Adrenal gland (tissue), 12 donors: Measurements from ENCODE around the gene EPM2A. TPM values are rescaled to one million over a fixed set of nuclear protein-coding genes. Genes with fewer than 3 reads are reported as not detected.

Source experiments
- DNase-seq, 7 donors: peaks; one replicate each; pipeline ENCODE4 v3.0.0-alpha.2; 2019 to 2020
- H3K27ac ChIP-seq, 5 donors: fragments of 200-600 bp; sonication (generic) in 4 of 5; 1 replicate in 3 of 5; 2 replicates in 2 of 5; pipeline versions ENCODE4 v1.5.1 to v1.8.0; 2016 to 2020; ENCODE audit warnings: mild to moderate bottlenecking in 1 of 5
- H3K27me3 ChIP-seq: fragments of 200-600 bp; 2 replicates; pipeline ENCODE4 v1.8.0; 2021
- H3K36me3 ChIP-seq, 2 donors: fragments of 200-600 bp; replicated peaks in 1 of 2; 1 replicate in 1 of 2; 2 replicates in 1 of 2; pipeline versions ENCODE4 v1.5.1 to v1.8.0; 2018 to 2022
- H3K4me1 ChIP-seq, 2 donors: fragments of 200-600 bp; replicated peaks in 1 of 2; 1 replicate in 1 of 2; 2 replicates in 1 of 2; pipeline versions ENCODE4 v1.5.1 to v1.8.0; 2018 to 2021
- H3K4me3 ChIP-seq, 4 donors: fragments of 200-600 bp; sonication (generic) in 3 of 4; one replicate each; pipeline ENCODE4 v1.5.1; 2016 to 2018
- H3K9me3 ChIP-seq, 3 donors: fragments of 200-600 bp; sonication (generic) in 1 of 3; replicated peaks in 1 of 3; 1 replicate in 2 of 3; 2 replicates in 1 of 3; pipeline versions ENCODE4 v1.5.1 to v1.8.0; 2016 to 2021
- CTCF ChIP-seq, 6 experiments: fragments of 450-650 bp in 4 of 6; fragments of 200-600 bp in 2 of 6; sonication (generic) in 1 of 6; IDR thresholded peaks; 1 replicate in 5 of 6; 2 replicates in 1 of 6; pipeline versions ENCODE4 v1.5.1 to v1.8.0; 2016 to 2021; ENCODE audit warnings: antibody characterized with exemption in 6 of 6, mild to moderate bottlenecking in 2 of 6, moderate library complexity in 1 of 6
- POLR2A ChIP-seq, 2 donors: fragments of 450-650 bp; IDR thresholded peaks; one replicate each; pipeline ENCODE4 v1.6.1; 2017; ENCODE audit warnings: antibody characterized with exemption in 2 of 2, mild to moderate bottlenecking in 2 of 2, moderate library complexity in 1 of 2
- WGBS, 4 donors: extraction: QIAGEN DNeasy Blood & Tissue Kit in 2 of 4; methylation state at CpG; one replicate each; pipeline versions ENCODE4 v1.1.5 to v1.1.7; 2013 to 2017; 5-methylcytosine and 5-hydroxymethylcytosine counted together
- intact Hi-C, 2 donors: fragments of 100-400 bp; cut with DNase I; formaldehyde crosslinking; loops; one replicate each; pipeline versions ENCODE4 v1.14.1 to v1.15.0; 2022 to 2023
- polyA plus RNA-seq, 3 donors: library from polyadenylated mRNA; stranded (reverse); fragments of 200-250 nt in 2 of 3; fragments of 350-450 nt in 1 of 3; fragmentation: Illumina TruSeq in 1 of 3; extraction: RNeasy Lipid Tissue Mini Kit (QIAGEN cat#74804) in 1 of 3; gene quantifications; one replicate each; pipeline ENCODE4 v1.2.3, GENCODE V29; 2013 to 2014
- total RNA-seq, 9 donors: library from RNA; depleted of rRNA in 4 of 9; stranded (reverse); fragments of >200 nt in 4 of 9; fragments of 120-200 nt in 1 of 9; fragmentation: NEBNext Ultra II Directional in 1 of 9; extraction: Animal tissue kit (Norgen Biotek cat#: 25700) in 1 of 9; gene quantifications; one replicate each; pipeline versions ENCODE4 v1.1.0 to v1.2.4, GENCODE V29; 2013 to 2023
- donor health status: healthy with polysubstance abuse.
- donor health status: Bipolar disorder and iron deficiency.
- donor health status: DM: yes; HTN: yes; CAD: no.
- donor health status: DM: no; HTN: no; CAD: no.
- donor health status: DM: no; HTN: no; CAD: no.
- donor health status: DM: yes; HTN: yes; CAD: no.

Gene EPM2A
- total and polyA plus RNA-seq, 12 donors = 3.8 to 32.8 (median 13.3) TPM

GRCh38 chr6:145626857-145627256 lies 108.5 kb downstream of the EPM2A start:
- H3K4me1 ChIP-seq = no peaks in the 10 kb centered on the region
- H3K27me3 ChIP-seq = no peaks in the 10 kb centered on the region
- H3K4me3 ChIP-seq = no peak overlapping the region
- H3K9me3 ChIP-seq = no peaks in the 10 kb centered on the region
- no peaks in the 10 kb centered on the region for H3K36me3 ChIP-seq
- no peak for DNase-seq
- intact Hi-C loops = no loop called here
- H3K27ac ChIP-seq = no peak overlapping the region
- WGBS, 4 donors = 82 to 91% (median 84%) methylated on average over 7 of the region's 7 CpGs
- TF ChIP-seq CTCF (IDR thresholded peaks at IDR 0.05) (no peak), POLR2A (IDR thresholded peaks at IDR 0.05) (no peak)

GRCh38 chr6:145623231-145623630 lies 112.1 kb downstream of the EPM2A start:
- no peak for DNase-seq
- Histone ChIP-seq H3K4me3 (no peak overlapping the region), H3K27ac (no peak overlapping the region), H3K9me3 (no peaks in the 10 kb centered on the region), H3K36me3 (no peaks in the 10 kb centered on the region), H3K27me3 (no peaks in the 10 kb centered on the region), H3K4me1 (no peaks in the 10 kb centered on the region)
- intact Hi-C loops = no loop called here
- TF ChIP-seq POLR2A (IDR thresholded peaks at IDR 0.05) (no peak), CTCF (IDR thresholded peaks at IDR 0.05) (no peak)
- 96 to 100% (median 100%) methylated on average over 1 of the region's 1 CpG for WGBS, 4 donors

- DNase-seq = no peak
- intact Hi-C loops = no loop called here
- no peaks in the 10 kb centered on the region for H3K27me3 ChIP-seq
- H3K4me3 ChIP-seq = no peak overlapping the region
- no peak for TF ChIP-seq CTCF (IDR thresholded peaks at IDR 0.05)
- TF ChIP-seq POLR2A (IDR thresholded peaks at IDR 0.05) = no peak
- WGBS, 4 donors = 79 to 89% (median 85%) methylated on average over 1 of the region's 1 CpG
- H3K36me3 ChIP-seq = no peaks in the 10 kb centered on the region
- no peak overlapping the region for H3K27ac ChIP-seq
- no peaks in the 10 kb centered on the region for H3K9me3 ChIP-seq
- no peaks in the 10 kb centered on the region for H3K4me1 ChIP-seq
These were observed 113.5 kb downstream of the EPM2A start for GRCh38 chr6:145621776-145622175.

GRCh38 chr6:145620088-145620487 lies 115.2 kb downstream of the EPM2A start:
- Histone ChIP-seq H3K9me3 (no peaks in the 10 kb centered on the region), H3K27me3 (no peaks in the 10 kb centered on the region), H3K4me3 (no peak overlapping the region), H3K36me3 (no peaks in the 10 kb centered on the region), H3K4me1 (no peaks in the 10 kb centered on the region), H3K27ac (no peak overlapping the region)
- intact Hi-C loops = no loop called here
- WGBS, 4 donors = 89 to 96% (median 93%) methylated on average over 7 of the region's 7 CpGs
- DNase-seq = no peak
- no peak for TF ChIP-seq CTCF (IDR thresholded peaks at IDR 0.05)
- TF ChIP-seq POLR2A (IDR thresholded peaks at IDR 0.05) = no peak
